Panc1 (cell line): ENCODE data around the gene HMGCS1. TPM values are rescaled to one million over a fixed set of nuclear protein-coding genes. Genes with fewer than 3 reads are reported as not detected.

Source experiments
- ATAC-seq: fragments of 200-7000 bp; cut with Tn5 transposase; 2 replicates; pipeline ENCODE4 v1.9.1; 2020; ENCODE audit warnings: mild to moderate bottlenecking, moderate library complexity
- Bru-seq: library from RNA; stranded (reverse); fragments of 400-500 nt; gene quantifications from one replicate; lab custom pipeline; 2021; lab: Mats Ljungman, UMichigan
- BruChase-seq, 2 experiments: library from RNA; stranded (reverse); fragments of 400-500 nt; gene quantifications; one replicate each; lab custom pipeline; 2021; lab: Mats Ljungman, UMichigan
- BruUV-seq: library from RNA; stranded (reverse); fragments of 400-500 nt; replicated peaks from 2 replicates; lab custom pipeline; 2021; lab: Mats Ljungman, UMichigan
- CTCF ChIA-PET: fragments of 300-600 bp; sonication (Branson Sonifier 250); formaldehyde crosslinking; loops from one replicate; lab custom pipeline; 2022; ENCODE audit warnings: antibody characterized with exemption; lab: Charles Lee
- POLR2A ChIA-PET: fragments of 300-600 bp; sonication (Branson Sonifier 250); formaldehyde crosslinking; loops from one replicate; lab custom pipeline; 2022; ENCODE audit warnings: antibody characterized with exemption; lab: Charles Lee
- DNase-seq: peaks from one replicate; pipeline ENCODE4 v3.0.0-alpha.2; 2010; ENCODE audit warnings: low read depth, low spot score
- H3K27ac ChIP-seq: 2 replicates; pipeline ENCODE4 v1.5.1; 2011; ENCODE audit warnings: mild to moderate bottlenecking, low read length, inconsistent platforms
- H3K27me3 ChIP-seq: fragments of 200-500 bp; sonication (Bioruptor generic); 2 replicates; pipeline ENCODE4 v1.6.0; 2014; ENCODE audit warnings: low read length, inconsistent platforms; ENCODE audit not compliant: control insufficient read depth, insufficient read depth
- H3K36me3 ChIP-seq: fragments of 200-500 bp; sonication (Bioruptor generic); 2 replicates; pipeline ENCODE4 v1.5.1; 2014; ENCODE audit warnings: inconsistent platforms, mild to moderate bottlenecking, low read length, moderate library complexity; ENCODE audit not compliant: control insufficient read depth, insufficient read depth
- H3K4me1 ChIP-seq: 2 replicates; pipeline ENCODE4 v1.5.1; 2011; ENCODE audit warnings: inconsistent platforms, mild to moderate bottlenecking, low read length, moderate library complexity; ENCODE audit not compliant: control insufficient read depth, insufficient read depth
- H3K4me3 ChIP-seq, 2 experiments: 2 replicates each; pipeline ENCODE4 v1.5.1; 2011 to 2012; ENCODE audit warnings: low read depth in 2 of 2, low read length in 2 of 2, mild to moderate bottlenecking in 2 of 2, inconsistent platforms in 1 of 2, moderate library complexity in 1 of 2
- H3K9me3 ChIP-seq: fragments of 200-500 bp; sonication (Bioruptor generic); 2 replicates; pipeline ENCODE4 v1.5.1; 2014; ENCODE audit warnings: low read depth, mild to moderate bottlenecking, inconsistent platforms, low read length, moderate library complexity; ENCODE audit not compliant: control insufficient read depth, insufficient read depth
- POLR2AphosphoS5 ChIP-seq: IDR thresholded peaks from 2 replicates; pipeline ENCODE4 v1.6.1; 2012; ENCODE audit warnings: mild to moderate bottlenecking, low read depth, low read length, moderate library complexity
- REST ChIP-seq, 2 experiments: IDR thresholded peaks; 2 replicates each; pipeline ENCODE4 v1.6.1; 2011 to 2012; ENCODE audit warnings: low read depth in 2 of 2, control low read depth in 1 of 2, low read length in 1 of 2, mild to moderate bottlenecking in 1 of 2, moderate library complexity in 1 of 2; ENCODE audit not compliant: insufficient read depth in 1 of 2
- SIN3A ChIP-seq: IDR thresholded peaks from 2 replicates; pipeline ENCODE4 v1.6.1; 2012; ENCODE audit warnings: low read depth, mild to moderate bottlenecking, low read length, moderate library complexity, borderline replicate concordance; ENCODE audit not compliant: insufficient read depth
- TCF7L2 ChIP-seq: IDR thresholded peaks from 2 replicates; pipeline ENCODE4 v1.6.1; 2011; ENCODE audit warnings: mild to moderate bottlenecking, low read depth, low read length, inconsistent platforms
- in situ Hi-C: cut with HindIII; loops from 2 replicates; pipeline ENCODE4 v1.10.0; 2016; ENCODE audit warnings: low sequenced_read_pairs, low pct_unique_long_range_greater_than_20kb
- intact Hi-C: fragments of 100-400 bp; cut with micrococcal nuclease; formaldehyde crosslinking; loops from one replicate; pipeline ENCODE4 v1.10.0; 2022; ENCODE audit not compliant: unreplicated experiment
- long read RNA-seq: library from polyadenylated mRNA; unstranded; transcript quantifications from one replicate; pipeline ENCODE4 v2.0.0, GENCODE V29; 2021; ENCODE audit not compliant: unreplicated experiment
- polyA plus RNA-seq: library from polyadenylated mRNA; unstranded; fragments of >200 nt; gene quantifications from one replicate; pipeline ENCODE4 v1.2.1, GENCODE V29; 2012; ENCODE audit warnings: missing spikeins; ENCODE audit not compliant: insufficient read length
- total RNA-seq: library from RNA; stranded (reverse); gene quantifications from one replicate; pipeline ENCODE4 v1.2.1, GENCODE V29; 2021; ENCODE audit not compliant: unreplicated experiment
- TF ChIP-seq, protein P1 (sequence below): fragments of 450-650 bp; IDR thresholded peaks from 2 replicates; pipeline ENCODE4 v1.5.1; 2017; ENCODE audit warnings: mild to moderate bottlenecking

HMGCS1 gene
- total RNA-seq (66.1 TPM), Bru-seq, nascent RNA (percentile 93 among the genes with signal in this experiment), BruChase-seq, experiment 1, labeled RNA remaining after a 2-hour chase (percentile 98 among the genes with signal in this experiment), BruChase-seq, experiment 2, labeled RNA remaining after a 6-hour chase (percentile 92 among the genes with signal in this experiment)
- 20.2 TPM for polyA plus RNA-seq
- long read RNA-seq, partial matches to known transcripts = 5 of 40 reads
- long read RNA-seq, other reads (novel, unspliced or antisense) = 30 of 40 reads

DNA sequence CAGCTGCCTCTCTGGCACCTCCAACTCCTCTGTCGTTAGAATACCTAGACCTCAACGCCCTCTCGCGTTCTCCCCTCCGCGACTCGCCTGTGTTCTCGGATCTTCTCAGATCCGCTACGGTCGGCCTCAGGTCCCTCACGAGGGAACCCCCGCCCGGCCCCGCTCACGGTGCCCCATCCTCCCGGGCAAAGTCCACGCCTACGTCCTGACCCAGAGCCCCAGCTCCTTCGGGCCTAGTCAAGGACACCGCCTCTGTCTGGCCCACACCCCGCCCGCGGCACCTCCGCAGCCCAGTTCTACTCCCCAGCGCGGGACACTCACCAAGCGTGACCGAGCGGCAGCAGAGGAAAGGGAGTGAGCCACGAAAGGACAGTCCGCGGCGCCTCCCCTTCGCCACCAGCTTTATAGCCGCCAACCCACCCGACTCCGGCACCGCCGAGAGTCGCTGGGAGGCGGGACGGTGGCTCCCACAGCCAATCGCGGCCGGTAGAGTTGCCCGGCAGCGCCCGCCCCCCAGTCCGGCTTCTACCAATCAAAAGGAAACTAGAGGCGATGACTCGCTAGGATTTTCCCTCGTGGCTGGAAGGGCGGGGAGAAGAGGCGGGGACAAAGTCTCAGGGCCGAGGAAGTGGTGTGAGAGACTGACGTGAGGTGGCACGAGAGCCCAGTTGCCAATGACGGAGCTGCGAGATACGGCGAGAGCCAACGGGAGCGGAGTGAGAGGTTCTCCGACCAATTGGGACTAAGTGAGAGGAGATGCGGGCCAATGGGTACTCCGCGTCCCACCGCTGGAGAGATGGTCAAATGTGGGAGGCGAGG lies at the start of gene HMGCS1:
HMGCS1 (minus strand) TSS at position 378 of the 819 bp plus-strand sequence. CDS start 14,447 bp downstream, outside the sequence.
- H3K9me3 ChIP-seq = no peaks in the 10 kb centered on the region
- H3K4me1 ChIP-seq = peaks cover 14% of the 10 kb centered on the region
- POLR2A ChIA-PET = interaction anchor here (0.6 kb wide), 1 partner anchor 171 kb away, joined by 4 read pairs; no protein-coding TSS in a partner anchor
- BruUV-seq = no TSS peak
- DNase-seq (peak; percentile 99), ATAC-seq (peak; percentile 98)
- peak; percentile 56; the same call in 1 of the 2 replicates for TF ChIP-seq POLR2AphosphoS5
- TF ChIP-seq, protein P1, sequence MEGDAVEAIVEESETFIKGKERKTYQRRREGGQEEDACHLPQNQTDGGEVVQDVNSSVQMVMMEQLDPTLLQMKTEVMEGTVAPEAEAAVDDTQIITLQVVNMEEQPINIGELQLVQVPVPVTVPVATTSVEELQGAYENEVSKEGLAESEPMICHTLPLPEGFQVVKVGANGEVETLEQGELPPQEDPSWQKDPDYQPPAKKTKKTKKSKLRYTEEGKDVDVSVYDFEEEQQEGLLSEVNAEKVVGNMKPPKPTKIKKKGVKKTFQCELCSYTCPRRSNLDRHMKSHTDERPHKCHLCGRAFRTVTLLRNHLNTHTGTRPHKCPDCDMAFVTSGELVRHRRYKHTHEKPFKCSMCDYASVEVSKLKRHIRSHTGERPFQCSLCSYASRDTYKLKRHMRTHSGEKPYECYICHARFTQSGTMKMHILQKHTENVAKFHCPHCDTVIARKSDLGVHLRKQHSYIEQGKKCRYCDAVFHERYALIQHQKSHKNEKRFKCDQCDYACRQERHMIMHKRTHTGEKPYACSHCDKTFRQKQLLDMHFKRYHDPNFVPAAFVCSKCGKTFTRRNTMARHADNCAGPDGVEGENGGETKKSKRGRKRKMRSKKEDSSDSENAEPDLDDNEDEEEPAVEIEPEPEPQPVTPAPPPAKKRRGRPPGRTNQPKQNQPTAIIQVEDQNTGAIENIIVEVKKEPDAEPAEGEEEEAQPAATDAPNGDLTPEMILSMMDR = no peak
- no peaks in the 10 kb centered on the region for H3K27me3 ChIP-seq
- peak within 1 kb of the TSS; percentile 79 to 85 for H3K4me3 ChIP-seq
- intact Hi-C loops (no loop called here), in situ Hi-C loops (no loop called here)
- peak within 1 kb of the TSS; percentile 98 for H3K27ac ChIP-seq
- H3K36me3 ChIP-seq = peaks cover 3% of the 10 kb centered on the region; the same call in 1 of the 2 replicates
- CTCF ChIA-PET = interaction anchor here (0.6 to 2.3 kb wide), 4 partner anchors 77 to 245 kb away, joined by 3 to 10 read pairs (median 6); partner anchors contain the start of gene TMEM267

GRCh38 chr5:43358726-43359125 lies 45.5 kb upstream of the HMGCS1 start:
- Histone ChIP-seq H3K36me3 (no peaks in the 10 kb centered on the region), H3K27ac (no peak overlapping the region), H3K4me1 (no peaks in the 10 kb centered on the region), H3K9me3 (no peaks in the 10 kb centered on the region), H3K27me3 (peaks cover 5% of the 10 kb centered on the region; the same call in 1 of the 2 replicates), H3K4me3 (no peak overlapping the region)
- in situ Hi-C loops (no loop called here), intact Hi-C loops (no loop called here)
- POLR2A ChIA-PET = interaction anchor here (0.6 kb wide), 1 partner anchor 69 kb away, joined by 3 read pairs; no protein-coding TSS in a partner anchor
- ATAC-seq = no peak
- no peak for DNase-seq
- CTCF ChIA-PET = no interaction called here
- TF ChIP-seq SIN3A = no peak
- no TSS peak for BruUV-seq

DNA sequence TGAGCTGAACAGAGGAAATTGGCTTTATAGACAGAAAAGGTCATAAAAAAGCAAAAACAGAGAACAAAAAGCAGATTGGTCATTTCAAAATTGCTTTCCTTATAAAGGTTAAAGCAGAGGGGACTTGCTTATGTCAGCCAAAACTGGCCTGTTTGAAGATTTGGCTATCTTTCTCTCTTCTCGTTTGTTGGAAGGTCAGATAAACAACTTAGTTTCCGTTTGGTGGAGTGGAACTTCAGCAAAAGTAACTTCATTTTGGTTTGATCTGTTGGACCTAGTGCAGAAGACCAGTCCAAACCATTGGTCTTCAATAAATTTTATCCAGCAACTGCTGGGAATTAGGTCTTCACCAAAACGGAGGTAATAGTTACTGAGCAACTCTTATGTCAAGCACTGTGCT lies 45.1 kb upstream of the HMGCS1 start:
- ATAC-seq (no peak), DNase-seq (no peak)
- in situ Hi-C loops (no loop called here), intact Hi-C loops (no loop called here)
- Histone ChIP-seq H3K4me3 (no peak overlapping the region), H3K9me3 (no peaks in the 10 kb centered on the region), H3K36me3 (no peaks in the 10 kb centered on the region), H3K4me1 (no peaks in the 10 kb centered on the region), H3K27me3 (peaks cover 5% of the 10 kb centered on the region; the same call in 1 of the 2 replicates), H3K27ac (no peak overlapping the region)
- BruUV-seq = no TSS peak
- POLR2A ChIA-PET = no interaction called here
- TF ChIP-seq REST (IDR thresholded peaks at IDR 0.05; ENCODE audit: insufficient read depth in 1 of 2, low read depth in 2 of 2, low read length in 1 of 2) (no peak), TCF7L2 (no peak), SIN3A (no peak), POLR2AphosphoS5 (no peak)
- TF ChIP-seq, protein P1 = no peak
- CTCF ChIA-PET = no interaction called here
